HG03039 (cell line): ENCODE results near the gene SDHAF3.
A peak's percentile ranks its signal among the peaks of the same experiment; 100 is the strongest.
"Not testable (repeated sequence)": the region's sequence is repeated elsewhere in the genome, so short reads cannot be mapped to it uniquely, and the experiment has no call there.

Experiments
- ATAC-seq: cut with Tn5 transposase; IDR thresholded peaks from one replicate; pipeline ENCODE4 v1.9.1; 2021; ENCODE audit warnings: mild to moderate bottlenecking, moderate library complexity; ENCODE audit not compliant: unreplicated experiment

Gene SDHAF3

DNA sequence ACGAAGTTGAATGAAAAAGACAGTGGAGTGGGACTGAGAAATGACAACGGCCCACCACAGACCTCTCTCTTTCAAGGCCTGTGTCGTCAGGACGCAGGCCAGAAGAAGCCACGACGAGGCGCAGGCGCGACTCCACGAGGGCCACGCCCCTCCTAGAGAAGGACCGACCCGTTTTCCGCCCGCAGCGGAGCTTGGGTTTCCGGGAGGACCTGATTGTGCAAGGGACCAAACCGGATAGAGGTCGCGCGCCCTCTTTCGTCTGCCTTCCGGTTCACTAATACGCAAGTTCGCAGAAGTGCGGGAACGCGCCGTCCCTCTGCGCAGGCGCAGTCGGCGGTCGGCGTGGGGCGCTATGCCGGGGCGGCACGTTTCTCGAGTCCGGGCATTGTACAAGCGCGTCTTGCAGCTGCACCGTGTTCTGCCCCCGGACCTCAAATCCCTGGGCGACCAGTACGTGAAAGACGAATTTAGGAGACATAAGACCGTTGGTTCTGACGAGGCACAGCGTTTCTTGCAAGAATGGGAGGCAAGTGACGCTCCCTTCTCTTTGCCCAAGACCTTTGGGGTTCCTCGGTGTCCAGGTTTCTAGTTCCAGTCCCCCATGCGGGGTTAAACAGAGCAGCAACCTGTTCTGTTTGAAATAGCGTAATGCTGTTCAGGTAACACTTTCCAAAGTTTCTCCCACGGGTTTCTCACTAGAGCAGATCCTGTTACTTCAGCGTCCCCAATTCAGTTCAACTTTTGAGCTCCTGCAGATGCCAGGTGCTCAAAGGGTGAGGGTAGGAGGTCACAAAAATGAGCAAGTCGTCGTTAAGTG, at the start of gene SDHAF3:
Gene SDHAF3, plus strand, starts transcription at position 327 of the 817 bp plus-strand sequence. Its CDS starts 26 bp downstream, at position 353.
- ATAC-seq, result peak; percentile 93

DNA sequence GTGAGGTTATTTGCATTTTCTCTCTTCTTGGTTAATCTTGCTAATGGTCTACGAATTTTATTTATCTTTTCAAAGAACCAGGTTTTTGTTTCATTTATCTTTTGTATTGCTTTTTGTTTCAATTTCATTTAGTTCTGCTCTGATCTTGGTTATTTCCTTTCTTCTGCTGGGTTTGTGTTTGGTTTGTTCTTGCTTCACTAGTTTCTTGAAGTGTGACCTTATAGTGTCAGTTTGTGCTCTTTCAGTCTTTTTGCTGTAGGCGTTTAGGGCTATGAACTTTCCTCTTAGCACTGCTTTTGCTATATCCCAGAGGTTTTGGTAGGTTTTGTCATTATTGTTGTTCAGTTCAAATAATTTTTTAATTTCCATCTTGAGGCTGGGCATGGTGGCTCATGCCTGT, 45.5 kb upstream of the SDHAF3 start:
- not testable (repeated sequence) for ATAC-seq

DNA sequence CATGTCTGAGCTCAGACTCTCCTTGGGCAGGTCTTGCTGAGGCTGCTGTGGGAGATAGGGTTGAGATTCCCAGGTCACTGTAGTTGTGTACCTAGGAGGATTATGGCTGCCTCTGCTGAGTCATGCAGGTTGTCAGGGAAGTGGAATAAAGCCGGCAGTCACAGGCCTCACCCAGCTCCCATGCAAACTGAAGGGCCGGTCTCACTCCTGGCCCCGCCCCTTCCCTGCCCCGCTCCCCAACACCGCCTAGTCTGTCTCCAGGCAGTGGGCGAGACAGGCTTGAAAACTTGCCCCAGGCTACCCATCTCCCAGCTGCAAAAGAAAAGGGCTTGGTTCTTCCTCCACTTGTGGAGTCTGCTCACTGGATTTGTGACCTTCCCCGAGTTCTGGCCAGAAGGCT, 41.6 kb upstream of the SDHAF3 start:
- ATAC-seq, result no peak

DNA sequence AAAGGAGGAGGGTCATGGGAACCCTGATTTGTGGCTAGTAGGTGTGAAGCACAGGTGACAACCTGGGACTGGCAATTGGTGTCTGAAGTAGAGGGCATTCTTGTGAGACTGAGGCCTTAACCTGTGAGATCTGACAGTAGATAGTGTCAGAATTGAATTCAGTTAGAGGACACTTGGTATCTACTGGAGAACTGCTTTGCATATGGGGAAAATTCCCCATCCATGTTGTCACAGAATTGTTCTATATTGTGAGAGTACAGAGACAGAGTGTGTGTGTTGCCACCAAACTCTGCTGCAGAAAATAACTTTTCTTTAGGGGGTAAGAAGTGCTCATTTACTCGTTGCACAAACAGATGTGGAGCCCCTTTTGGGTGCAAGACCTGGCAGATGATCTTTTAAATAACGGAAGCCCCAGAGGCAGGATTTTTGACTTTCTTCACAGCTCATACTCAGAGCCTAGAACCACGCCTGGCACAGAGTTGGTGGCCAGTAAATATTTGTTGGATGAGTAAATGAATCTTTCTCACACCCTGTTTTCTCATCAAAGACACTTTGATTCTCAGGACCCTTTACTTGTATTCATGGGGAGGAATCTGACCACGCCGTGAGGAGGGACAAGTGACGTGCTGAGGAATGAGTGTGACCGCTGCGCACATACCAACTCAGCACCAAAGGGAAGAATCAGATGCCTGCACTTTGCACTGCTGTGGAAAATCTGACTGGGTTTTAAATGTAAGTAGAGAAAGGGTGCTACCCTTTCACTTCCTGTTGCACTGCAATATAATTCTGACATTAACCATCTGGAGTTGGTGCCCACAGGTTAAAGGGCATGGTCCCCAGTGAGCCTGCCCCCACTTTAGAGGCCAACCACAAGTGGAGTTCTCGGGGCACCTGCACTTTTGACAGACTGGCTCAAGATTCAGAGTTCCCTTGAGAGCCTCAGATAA, 39.2 kb upstream of the SDHAF3 start:
- no peak for ATAC-seq

DNA sequence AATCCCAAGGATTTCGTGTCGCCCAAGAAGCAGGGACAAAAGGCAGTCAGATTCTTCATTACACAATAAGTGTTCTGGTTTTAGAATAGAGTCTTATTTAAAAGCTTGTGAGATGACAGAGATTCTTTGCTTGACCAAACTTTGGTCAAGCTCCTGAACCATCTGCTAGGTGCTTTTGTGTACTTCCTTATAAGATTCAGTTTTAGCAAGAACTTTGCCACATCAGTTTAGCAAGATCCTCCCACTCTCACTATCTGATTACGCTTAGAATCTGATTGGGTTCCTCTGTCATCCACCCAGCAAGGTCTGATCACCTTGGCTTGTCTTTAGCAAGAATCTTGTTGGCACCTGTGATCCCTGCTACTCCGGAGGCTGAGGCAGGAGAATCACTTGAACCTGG, 38.2 kb upstream of the SDHAF3 start:
- ATAC-seq, result no peak

DNA sequence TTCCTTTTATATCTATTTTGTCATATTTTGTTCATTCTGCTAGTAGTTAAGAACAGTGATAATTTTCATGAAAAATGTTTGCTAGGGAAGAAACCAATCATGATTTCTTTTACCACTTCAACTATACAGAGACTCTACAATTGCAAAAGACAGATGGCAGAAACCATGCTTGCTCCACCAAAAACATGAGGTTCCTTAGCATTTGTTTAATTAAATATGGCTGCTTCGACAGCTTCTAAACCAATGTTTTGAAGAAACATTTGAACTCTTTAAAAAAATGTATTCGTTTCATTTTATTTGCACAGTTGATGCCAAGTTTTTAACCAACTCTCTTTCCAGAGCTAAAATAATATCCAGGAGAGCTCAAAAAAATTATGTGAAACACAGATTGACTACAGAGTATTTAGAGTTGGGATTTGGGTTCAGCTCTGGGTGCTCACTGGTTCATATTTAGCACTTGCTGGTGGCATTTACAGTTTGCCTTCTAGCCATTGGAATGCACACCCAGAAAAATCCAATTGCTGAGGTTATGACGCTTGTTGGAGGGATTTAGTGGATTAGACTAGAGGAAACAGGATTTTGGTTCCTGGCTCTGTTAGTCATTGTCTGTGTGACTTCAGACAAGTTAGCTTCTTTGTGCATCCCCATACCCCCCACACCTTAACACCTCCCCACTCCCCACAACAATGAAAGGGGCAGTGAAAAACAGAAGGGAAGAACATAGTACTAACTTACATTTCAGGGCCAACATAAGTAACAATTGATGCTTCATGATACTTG, 35.8 kb upstream of the SDHAF3 start:
- no peak for ATAC-seq

DNA sequence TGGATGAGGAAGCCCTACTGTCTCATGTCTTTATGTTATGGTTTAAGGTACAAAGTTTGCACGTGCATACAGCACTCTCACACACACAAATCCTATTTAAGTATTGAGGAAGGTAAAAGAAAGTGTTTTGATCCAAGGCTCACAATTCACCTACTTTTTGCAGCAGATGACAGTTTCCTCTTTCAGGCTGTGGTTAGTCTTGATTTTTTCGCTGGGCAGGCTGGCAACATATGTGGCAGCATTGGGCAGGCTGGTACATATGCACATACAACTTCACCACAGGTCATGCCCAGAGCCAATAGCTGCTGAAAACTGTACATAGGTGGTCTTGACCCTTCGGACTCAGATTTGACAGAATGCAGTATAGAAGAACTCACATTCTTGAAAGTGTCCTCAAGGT, 29.1 kb upstream of the SDHAF3 start:
- no peak for ATAC-seq

DNA sequence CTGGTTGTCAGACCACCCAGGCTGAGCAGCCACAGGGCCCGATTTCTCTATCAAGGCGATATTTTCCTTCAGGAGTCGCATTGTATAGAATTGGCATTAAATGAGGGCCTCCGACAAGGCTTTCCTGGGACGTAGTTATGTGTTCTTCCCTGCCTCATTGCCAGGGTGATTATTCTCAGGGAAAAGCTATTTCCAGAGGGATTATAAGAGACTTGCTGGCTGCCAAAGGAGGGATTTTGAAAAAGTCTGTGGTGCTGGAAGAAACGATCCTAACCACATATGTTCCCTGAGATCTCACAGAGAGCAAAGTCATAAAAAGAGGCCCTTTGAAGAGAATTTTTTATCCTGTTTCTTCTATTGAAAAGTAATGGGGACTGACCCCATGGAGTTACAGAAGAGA, 27.7 kb upstream of the SDHAF3 start:
- ATAC-seq, result no peak

DNA sequence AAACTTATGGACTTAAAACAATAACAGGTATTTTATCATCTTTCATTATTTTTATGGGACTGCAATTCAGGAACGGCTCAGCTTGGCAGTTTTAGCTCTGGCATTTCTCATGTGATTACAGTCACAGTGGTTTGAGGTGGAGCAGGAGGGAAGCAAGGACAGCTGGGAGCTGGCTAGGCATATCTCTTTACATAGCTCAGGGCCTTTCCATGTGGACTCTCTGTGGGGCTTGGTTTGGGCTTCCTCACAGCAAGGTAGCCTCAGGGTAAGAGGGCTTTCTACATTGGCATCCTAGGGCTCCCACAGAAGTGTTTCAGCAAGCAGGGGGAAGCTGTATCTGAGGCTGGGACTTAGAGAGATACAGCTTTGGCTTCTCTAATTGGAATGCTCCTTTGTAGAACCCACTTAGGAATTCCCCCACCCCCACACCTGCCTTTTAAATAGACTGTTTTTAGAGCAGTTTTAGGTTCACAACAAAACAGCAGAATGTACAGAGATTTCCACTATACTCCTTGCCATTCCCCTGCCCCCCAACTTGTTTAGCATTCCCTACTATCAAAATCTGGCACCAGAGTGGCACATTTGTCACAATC, 26.6 kb upstream of the SDHAF3 start:
- ATAC-seq, result no peak

DNA sequence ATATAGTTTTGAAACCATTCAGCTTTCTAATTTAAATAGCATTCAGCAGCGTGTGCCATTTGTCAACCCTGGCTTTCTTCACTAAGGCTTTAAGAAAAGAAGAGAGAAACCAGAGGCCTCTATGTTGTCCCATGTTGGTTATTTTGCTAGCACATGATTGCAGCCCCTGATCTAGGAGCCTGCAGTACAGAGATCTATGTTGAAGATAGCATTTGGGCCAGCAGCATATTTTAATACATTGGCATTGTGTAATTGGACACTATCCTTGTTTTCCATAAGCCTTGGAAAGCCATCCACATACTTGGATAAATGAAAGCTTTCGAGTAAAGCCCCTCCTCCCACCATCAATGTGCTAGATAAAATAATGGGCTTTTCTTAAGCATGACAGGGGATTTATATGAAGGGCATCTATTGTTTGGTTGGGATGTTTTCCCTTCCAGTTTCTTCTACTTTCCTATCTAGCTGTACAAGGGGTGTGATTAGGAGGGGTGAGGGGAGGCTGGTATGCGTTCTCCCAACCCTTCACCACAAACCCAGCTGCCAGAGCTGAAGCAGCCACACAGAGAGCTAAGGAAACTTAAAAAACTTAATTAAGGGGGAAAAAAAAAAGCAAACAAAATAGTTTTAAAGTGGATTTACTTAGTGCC, 23.1 kb upstream of the SDHAF3 start:
- no peak for ATAC-seq

DNA sequence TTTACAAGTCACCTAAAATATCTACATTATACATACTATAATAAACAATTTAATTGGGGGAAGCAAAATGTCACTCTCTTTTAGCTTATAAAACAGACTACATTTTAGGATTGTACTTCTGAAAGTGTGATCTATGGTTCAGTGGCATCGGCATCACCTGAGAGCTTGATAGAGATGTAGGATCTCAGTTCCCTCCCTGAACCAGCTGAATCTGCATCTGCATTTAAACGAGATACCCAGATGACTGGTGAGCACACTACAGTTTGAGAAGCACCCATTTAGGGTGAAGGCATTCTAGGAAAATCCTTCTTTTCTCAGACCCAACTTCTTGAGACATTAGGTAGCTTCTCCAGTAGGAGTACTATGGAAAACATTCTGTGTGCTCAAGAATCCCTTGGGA, 21.5 kb upstream of the SDHAF3 start:
- no peak for ATAC-seq

DNA sequence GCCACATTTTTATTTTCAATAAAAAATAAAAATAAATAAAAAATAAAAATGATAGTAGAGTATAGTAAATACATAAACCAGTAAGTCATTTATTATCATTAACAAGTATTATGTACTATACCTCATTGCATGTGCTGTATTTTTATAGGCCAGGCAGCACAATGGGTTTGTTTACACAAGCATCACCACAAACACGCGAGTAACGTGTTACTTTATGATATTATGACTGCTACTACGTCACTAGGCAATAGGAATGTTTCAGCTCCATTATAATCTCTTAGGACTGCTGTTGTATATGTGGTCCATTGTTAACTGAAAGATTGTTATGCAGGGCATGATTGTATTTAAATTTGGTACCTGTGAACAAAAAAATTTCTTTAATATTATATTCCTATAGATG, 20.8 kb upstream of the SDHAF3 start:
- ATAC-seq, result no peak

DNA sequence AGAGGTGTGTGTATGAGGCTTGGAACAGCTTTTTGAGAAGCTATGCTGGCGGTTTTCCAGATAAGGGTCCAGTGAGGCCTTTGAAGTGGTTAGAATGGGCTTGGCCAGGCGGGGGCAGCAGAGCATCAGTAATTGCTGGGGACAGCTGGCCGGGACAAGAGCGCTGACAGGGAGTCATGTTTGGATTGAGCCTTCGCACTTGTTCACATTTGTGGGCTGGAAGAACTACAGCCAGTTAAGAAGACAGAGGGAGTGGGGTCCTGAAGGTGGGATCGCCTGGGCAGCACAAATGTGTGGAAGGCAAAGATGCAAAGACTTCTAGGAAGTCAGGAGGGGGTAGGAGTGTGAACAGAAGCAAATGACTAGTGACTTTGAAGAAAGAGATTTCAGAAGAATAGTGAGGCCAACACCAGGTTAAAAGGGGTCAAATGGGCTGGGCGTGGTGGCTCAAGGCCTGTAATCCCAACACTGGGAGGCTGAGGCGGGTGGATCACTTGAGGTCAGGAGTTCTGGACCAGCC, 12.7 kb upstream of the SDHAF3 start:
- ATAC-seq, result peak; percentile 93

DNA sequence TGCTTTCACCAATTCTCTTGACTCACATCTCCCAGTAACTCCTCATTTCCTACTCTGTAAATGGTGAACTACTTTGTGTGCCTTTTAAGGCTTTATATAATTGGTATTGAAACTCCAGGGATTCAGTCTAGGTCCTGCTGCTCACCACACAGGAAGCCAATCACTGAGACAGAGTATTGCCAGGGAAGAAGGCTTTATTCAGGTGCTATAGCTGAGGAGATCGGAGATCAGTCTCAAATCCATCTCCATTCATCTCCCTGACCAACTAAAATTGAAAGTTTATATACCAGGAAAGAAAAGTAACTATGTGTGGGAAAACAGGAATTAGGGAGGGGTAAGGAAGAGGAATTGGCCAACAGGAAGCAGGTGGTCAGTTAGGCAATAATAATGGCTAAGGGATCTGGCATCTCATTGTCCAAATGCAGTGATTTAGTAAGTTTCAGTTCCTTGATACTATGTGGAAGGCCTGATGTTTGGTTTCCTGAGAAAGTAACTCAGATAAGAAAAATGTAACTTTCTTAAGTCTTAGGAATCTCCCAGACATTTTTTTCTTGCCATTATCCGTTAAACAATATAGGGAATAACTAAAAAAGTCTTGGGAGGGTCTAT, 10.2 kb upstream of the SDHAF3 start:
- ATAC-seq, result no peak

DNA sequence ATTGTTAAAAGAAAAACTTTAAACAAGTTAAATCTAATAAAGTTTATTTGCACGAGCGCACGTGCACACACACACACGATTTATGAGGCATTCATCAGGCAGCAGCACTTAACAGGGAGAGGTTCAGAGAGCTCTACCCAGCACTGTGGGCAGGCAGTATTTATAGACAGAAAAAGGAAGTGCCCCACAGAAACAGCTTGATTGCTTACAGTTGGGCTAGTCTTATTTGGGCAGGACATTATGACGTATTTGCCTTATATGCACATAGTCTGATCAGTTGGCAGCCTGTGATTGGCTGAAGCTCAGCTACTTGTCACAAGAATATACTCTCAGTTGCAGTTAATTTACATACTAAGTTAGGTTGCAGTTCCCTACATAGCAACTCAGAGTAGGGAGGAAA, 1.2 kb upstream of the SDHAF3 start:
- ATAC-seq, result no peak

DNA sequence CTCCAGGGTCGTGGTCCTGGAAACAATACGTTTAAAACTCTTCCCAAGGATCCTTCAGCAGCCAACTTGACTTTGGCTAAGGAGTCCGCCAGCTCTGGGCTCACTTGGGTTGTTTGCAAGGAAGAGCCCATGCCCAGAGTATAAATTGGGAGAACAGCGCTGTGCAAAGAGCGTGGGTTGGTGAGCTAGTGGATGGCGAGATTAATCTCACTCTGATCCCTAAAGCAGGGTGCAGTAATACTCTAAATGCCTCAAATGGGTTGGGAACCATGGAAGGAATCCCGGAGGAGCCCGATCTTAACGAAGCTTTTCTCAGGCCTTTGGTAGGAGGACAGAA, 495 bp upstream of the SDHAF3 start:
- ATAC-seq, result no peak

DNA sequence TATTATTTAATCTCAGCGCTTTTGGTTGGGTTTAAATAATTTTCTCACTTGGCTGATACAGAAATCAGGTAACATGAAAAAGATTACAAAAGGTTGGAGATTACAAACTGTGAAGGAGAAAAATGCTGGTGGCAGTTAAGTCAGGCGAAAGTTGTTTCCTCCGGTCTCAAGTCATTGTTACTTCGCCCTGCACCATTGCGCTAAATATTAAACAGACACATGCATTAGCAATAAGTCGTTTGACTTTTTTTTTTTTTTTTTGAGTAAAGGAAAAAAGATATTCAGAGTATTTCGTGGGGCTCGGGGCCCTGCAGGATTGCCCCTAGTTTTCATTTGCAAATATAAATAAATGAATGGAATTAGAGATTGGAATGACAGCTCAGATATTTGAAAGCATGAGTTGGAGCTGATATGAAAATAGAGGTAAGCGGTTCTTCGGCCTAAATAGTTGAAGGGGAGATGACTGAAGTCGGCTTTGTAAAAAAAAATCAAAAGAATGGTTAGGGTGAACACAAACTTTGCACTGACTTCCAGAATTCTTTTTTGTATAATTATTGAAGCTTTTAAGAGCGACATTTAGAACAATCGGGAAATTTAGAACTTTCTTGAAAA, 914 bp downstream of the SDHAF3 start:
- ATAC-seq, result no peak

DNA sequence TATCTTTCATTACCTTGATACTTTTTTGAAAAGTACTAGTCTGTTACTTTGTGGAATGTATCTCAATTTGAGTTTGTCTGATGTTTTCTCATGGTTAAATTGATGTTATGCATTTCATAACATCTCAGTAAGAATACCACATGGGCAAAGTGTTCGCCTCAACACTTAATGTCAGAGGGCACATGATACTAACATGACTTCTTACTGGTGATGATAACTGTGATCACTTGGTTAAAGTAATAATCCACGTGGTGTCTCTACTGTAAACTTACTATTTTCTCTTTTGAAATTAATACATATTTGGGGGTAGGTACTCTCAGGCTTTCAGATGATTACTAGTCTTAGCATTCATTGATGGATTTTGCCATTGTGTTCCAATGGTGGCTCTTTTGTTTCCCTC, 2.2 kb downstream of the SDHAF3 start:
- ATAC-seq, result no peak

DNA sequence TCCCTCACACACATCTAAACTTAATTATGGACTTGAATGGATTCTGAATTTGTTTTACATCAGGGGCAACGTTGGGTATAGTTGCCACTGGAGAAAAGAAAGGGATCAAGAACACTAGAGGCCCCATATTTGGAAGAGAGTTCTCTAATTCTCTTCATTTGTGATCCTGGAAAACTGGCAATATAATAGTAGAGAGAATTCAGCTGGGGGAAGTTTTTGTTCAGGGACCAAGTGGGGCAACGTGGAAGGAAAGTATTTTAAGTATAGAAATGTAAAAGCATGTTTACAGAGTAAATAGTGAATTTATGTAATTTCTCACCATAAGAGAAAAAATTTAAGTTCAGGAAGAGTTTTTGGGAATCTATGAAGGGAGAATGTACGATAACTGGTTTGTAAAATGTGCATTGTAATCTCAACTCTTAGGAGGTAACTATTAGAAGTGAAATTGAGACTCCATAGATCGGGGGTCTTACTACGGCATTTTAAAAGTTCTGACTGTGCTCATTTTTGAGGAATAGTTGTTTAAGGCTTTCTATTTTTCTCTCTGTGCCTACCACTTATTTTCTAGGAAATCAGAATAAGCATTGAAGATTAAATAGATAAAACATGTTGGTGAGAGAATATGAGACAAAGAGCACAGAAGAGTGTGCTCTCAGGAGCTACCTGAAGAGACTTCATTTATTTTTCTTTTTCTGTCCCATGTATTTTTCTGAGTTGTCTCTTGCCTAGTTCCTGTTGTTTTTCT, 3.4 kb downstream of the SDHAF3 start:
- no peak for ATAC-seq
